ENCODE data around the gene TMEM181. TPM values are rescaled to one million over a fixed set of nuclear protein-coding genes. Genes with fewer than 3 reads are reported as not detected.
A peak's percentile ranks its signal among the peaks of the same experiment; 100 is the strongest.
"Not testable (repeated sequence)": the region's sequence is repeated elsewhere in the genome, so short reads cannot be mapped to it uniquely, and the experiment has no call there.

Gene TMEM181
- total RNA-seq, 1 donor from 2014 or later, result 28.4 TPM

DNA sequence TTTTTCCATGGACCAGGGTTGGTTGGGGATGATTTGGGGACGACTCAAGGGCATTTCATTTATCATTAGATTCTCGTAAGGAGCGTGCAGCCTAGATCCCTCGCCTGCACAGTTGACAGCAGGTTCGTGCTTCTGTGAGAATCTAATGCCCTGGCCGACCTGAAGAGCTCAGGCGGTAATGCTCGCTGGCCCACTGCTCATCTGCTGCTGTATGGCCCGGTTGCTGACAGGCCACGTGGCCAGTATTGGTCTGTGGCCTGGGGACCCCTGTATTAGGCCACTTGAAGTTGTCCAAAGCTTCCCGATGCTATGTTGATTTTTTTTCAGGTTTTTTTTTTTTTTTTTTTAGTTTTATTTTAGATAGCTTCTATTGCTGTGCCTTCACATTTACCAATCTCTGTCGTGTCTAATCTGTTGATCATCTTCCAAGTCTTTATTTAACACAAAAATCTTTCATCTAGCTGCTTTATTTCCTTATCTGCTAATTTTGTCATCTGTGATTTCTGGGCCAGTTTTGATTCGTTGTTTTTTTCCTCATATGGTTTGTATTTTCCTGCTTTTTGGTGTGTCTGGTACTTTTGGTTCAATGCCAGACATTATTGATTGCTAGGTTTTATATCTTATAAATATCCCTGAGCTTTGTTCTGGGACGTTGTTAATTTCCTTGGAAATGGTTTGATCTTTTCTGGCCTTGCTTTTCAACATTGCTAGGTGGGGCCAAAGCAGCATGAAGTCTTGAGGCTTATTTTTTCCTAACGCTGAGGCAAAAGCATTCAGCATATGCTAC is 43.6 kb downstream of the TMEM181 start:
- TF ChIP-seq, protein P1, sequence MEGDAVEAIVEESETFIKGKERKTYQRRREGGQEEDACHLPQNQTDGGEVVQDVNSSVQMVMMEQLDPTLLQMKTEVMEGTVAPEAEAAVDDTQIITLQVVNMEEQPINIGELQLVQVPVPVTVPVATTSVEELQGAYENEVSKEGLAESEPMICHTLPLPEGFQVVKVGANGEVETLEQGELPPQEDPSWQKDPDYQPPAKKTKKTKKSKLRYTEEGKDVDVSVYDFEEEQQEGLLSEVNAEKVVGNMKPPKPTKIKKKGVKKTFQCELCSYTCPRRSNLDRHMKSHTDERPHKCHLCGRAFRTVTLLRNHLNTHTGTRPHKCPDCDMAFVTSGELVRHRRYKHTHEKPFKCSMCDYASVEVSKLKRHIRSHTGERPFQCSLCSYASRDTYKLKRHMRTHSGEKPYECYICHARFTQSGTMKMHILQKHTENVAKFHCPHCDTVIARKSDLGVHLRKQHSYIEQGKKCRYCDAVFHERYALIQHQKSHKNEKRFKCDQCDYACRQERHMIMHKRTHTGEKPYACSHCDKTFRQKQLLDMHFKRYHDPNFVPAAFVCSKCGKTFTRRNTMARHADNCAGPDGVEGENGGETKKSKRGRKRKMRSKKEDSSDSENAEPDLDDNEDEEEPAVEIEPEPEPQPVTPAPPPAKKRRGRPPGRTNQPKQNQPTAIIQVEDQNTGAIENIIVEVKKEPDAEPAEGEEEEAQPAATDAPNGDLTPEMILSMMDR (IDR thresholded peaks at IDR 0.05), result no peak
- peaks cover 5% of the 10 kb centered on the region for H3K4me1 ChIP-seq
- H3K36me3 ChIP-seq, result peaks cover 72% of the 10 kb centered on the region
- H3K27ac ChIP-seq, result no peak overlapping the region
- H3K27me3 ChIP-seq (ENCODE audit: low read depth), result no peaks in the 10 kb centered on the region
- intact Hi-C loops (cut with DNase I), result no loop called here
- ATAC-seq, result no peak
- DNase-seq, result no peak
- H3K4me3 ChIP-seq, result no peak overlapping the region
- H3K9me3 ChIP-seq, result no peaks in the 10 kb centered on the region

DNA sequence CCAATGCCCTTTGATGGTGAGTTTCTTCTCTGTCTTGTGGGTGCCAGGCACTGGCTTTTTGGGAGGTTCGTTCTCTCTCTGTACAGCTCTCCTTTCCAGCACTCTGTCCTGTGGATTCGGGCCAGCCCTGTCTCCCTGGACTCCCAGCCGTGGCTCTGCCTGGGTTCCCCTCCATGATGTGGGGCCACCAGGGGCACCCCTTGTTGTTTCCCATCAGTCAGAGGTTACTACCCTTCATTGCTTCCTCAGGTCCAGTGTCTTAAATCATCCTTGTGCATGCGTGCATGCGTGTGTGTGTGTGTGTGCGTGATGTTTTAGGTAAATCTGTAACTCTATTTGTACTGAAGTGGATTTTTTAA is 44.1 kb downstream of the TMEM181 start:
- peaks cover 5% of the 10 kb centered on the region for H3K4me1 ChIP-seq
- no peak for DNase-seq
- no peaks in the 10 kb centered on the region for H3K9me3 ChIP-seq
- H3K4me3 ChIP-seq, result no peak overlapping the region
- no peaks in the 10 kb centered on the region for H3K27me3 ChIP-seq (ENCODE audit: low read depth)
- H3K27ac ChIP-seq, result no peak overlapping the region
- peaks cover 78% of the 10 kb centered on the region for H3K36me3 ChIP-seq
- TF ChIP-seq, protein P1 (IDR thresholded peaks at IDR 0.05), result no peak
- ATAC-seq, result no peak
- intact Hi-C loops (cut with DNase I), result no loop called here

DNA sequence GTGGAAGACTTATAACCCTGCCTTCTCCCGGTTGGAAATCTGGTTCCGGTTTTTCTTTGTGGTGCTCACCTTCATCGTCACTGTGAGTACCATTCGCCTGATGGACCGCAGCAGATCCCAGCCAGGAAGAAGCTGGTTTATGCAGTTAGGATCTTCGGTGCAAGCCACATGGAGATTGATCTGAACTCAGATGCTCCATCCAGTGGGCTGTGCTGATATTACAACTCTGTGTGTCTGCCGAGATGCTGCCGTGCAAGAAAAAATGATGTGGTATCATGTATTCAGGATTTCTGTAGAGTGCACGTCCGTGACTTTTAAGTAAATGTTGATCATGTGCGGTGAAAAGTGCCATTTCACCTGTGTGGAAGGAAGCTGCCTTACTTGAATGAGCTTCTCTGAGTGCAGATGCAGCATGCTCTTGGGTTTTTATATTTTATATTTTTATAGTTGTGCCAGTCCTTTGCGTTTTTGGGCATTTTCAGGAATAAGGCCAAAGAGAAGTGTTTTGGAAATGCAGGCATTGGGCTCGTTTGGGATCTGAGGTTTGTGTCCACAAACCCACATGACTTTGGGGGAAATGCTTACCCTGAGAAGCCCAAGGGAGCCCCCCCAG is 45.5 kb downstream of the TMEM181 start:
- H3K36me3 ChIP-seq, result peaks cover 79% of the 10 kb centered on the region
- no peaks in the 10 kb centered on the region for H3K27me3 ChIP-seq (ENCODE audit: low read depth)
- no peaks in the 10 kb centered on the region for H3K9me3 ChIP-seq
- DNase-seq, result peak; percentile 39
- TF ChIP-seq, protein P1 (IDR thresholded peaks at IDR 0.05), result peak; percentile 69
- no peak overlapping the region for H3K27ac ChIP-seq
- intact Hi-C loops (cut with DNase I), result no loop called here
- H3K4me3 ChIP-seq, result no peak overlapping the region
- peak; percentile 74 to 77 for ATAC-seq
- peaks cover 5% of the 10 kb centered on the region for H3K4me1 ChIP-seq

DNA sequence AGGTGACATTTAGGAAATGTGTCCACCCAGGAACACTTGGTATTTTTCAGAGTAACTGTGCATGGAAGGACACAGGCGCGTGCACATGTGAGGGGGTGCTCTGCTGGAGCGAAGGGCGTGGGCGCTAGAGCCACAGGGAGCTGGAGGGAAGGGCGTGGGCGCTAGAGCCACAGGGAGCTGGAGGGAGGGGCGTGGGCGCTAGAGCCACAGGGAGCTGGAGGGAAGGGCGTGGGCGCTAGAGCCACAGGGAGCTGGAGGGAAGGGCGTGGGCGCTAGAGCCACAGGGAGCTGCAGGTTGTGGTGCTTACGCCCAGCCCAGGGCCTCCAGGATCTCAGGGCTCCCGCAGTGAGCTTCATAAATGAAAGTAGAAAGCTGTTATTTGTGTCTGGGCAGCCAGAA is 46.1 kb downstream of the TMEM181 start:
- H3K27ac ChIP-seq; H3K27me3 ChIP-seq (ENCODE audit: low read depth); H3K4me1 ChIP-seq; H3K9me3 ChIP-seq; ATAC-seq; H3K4me3 ChIP-seq; DNase-seq; intact Hi-C loops (cut with DNase I): not testable (repeated sequence)
- H3K36me3 ChIP-seq, result peaks cover 79% of the 10 kb centered on the region

DNA sequence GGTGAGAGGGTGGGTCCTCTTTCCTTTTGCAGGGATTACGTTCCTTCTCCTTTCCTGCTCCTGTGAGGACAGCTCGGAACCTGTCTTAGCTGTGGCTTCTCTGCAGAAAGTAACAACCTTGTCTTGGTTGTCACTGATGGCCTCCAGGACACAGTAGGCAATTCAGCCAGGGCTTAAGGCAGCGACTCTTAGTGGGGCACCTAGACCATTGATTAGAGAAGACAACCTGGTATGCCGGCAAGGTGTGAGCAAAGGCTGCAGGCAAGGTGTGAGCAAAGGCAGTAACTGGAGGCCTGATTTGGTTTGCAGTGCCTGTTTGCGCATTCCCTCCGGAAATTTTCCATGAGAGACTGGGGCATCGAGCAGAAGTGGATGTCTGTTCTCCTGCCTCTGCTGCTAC is 47.0 kb downstream of the TMEM181 start:
- Histone ChIP-seq H3K9me3 (no peaks in the 10 kb centered on the region), H3K4me1 (peaks cover 5% of the 10 kb centered on the region), H3K36me3 (peaks cover 80% of the 10 kb centered on the region), H3K27ac (no peak overlapping the region), H3K27me3 (ENCODE audit: low read depth) (no peaks in the 10 kb centered on the region), H3K4me3 (no peak overlapping the region)
- intact Hi-C loops (cut with DNase I), result no loop called here
- TF ChIP-seq, protein P1 (IDR thresholded peaks at IDR 0.05), result no peak
- DNase-seq, result no peak
- ATAC-seq, result no peak

Measured in lower lobe of right lung (tissue), 2 donors.